Smooth muscle cell (in vitro differentiated cells): ENCODE measurements around the gene HBD. TPM values are rescaled to one million over a fixed set of nuclear protein-coding genes. Genes with fewer than 3 reads are reported as not detected.

Experiments
- DNase-seq: peaks from one replicate; lab custom pipeline; 2025; ENCODE audit not compliant: unreplicated experiment; lab: John Stamatoyannopoulos, UW
- H2AFZ ChIP-seq: fragments of 200-600 bp; sonication (generic); 2 replicates; pipeline ENCODE4 v1.6.0; 2016; ENCODE audit warnings: antibody characterized with exemption, low read depth, mild to moderate bottlenecking
- H3F3A ChIP-seq: fragments of 200-600 bp; sonication (generic); 2 replicates; pipeline ENCODE4 v1.6.0; 2017; ENCODE audit warnings: antibody characterized with exemption, low read depth
- H3K27ac ChIP-seq: fragments of 200-600 bp; sonication (generic); 2 replicates; pipeline ENCODE4 v1.5.1; 2016; ENCODE audit warnings: low read depth, mild to moderate bottlenecking
- H3K27me3 ChIP-seq: fragments of 200-600 bp; sonication (generic); 2 replicates; pipeline ENCODE4 v1.6.1; 2016; ENCODE audit warnings: low read depth, mild to moderate bottlenecking
- H3K36me3 ChIP-seq: fragments of 200-600 bp; sonication (generic); 2 replicates; pipeline ENCODE4 v1.5.1; 2016; ENCODE audit warnings: low read depth
- H3K4me1 ChIP-seq: fragments of 200-600 bp; sonication (generic); 2 replicates; pipeline ENCODE4 v1.5.1; 2016; ENCODE audit warnings: low read depth
- H3K4me2 ChIP-seq: fragments of 200-600 bp; sonication (generic); 2 replicates; pipeline ENCODE4 v1.6.0; 2016; ENCODE audit warnings: mild to moderate bottlenecking
- H3K4me3 ChIP-seq: fragments of 200-600 bp; sonication (generic); 2 replicates; pipeline ENCODE4 v1.5.1; 2016; ENCODE audit warnings: mild to moderate bottlenecking
- H3K79me2 ChIP-seq: fragments of 200-600 bp; sonication (generic); 2 replicates; pipeline ENCODE4 v1.6.0; 2016; ENCODE audit warnings: low read depth, mild to moderate bottlenecking
- H3K9ac ChIP-seq: fragments of 200-600 bp; sonication (generic); 2 replicates; pipeline ENCODE4 v1.6.0; 2016; ENCODE audit warnings: low read depth
- H3K9me3 ChIP-seq: fragments of 200-600 bp; sonication (generic); replicated peaks from 2 replicates; pipeline ENCODE4 v1.5.1; 2016; ENCODE audit warnings: low read depth
- H4K20me1 ChIP-seq: fragments of 200-600 bp; sonication (generic); 2 replicates; pipeline ENCODE4 v1.6.0; 2016; ENCODE audit warnings: low read depth
- CTCF ChIP-seq: fragments of 200-600 bp; sonication (generic); IDR thresholded peaks from 2 replicates; pipeline ENCODE4 v1.5.1; 2017; ENCODE audit warnings: borderline replicate concordance, mild to moderate bottlenecking, antibody characterized with exemption; ENCODE audit not compliant: insufficient read depth, poor library complexity, severe bottlenecking
- WGBS: methylation state at CpG from one replicate; pipeline ENCODE4 v1.1.7; 2016; ENCODE audit warnings: low lambda C conversion rate; 5-methylcytosine and 5-hydroxymethylcytosine counted together
- polyA plus RNA-seq: library from polyadenylated mRNA; unstranded; fragments of >200 nt; fragmentation: Nextera tagmentation; extraction: Ambion mirVana; gene quantifications from 2 replicates; pipeline ENCODE4 v1.2.1, GENCODE V29; 2016
- total RNA-seq: library from RNA; depleted of rRNA; stranded (reverse); fragments of >200 nt; gene quantifications from 2 replicates; pipeline ENCODE4 v1.2.3, GENCODE V29; 2014

The HBD gene
- total and polyA plus RNA-seq, 2 experiments from 2014 or later: not detected

- DNase-seq: no peak
- no peak overlapping the region for H3K27ac ChIP-seq
- no peaks in the 10 kb centered on the region for H3K36me3 ChIP-seq
- no peaks in the 10 kb centered on the region for H3K79me2 ChIP-seq
- 69% methylated on average over 1 of the region's 1 CpG for WGBS
- no peaks in the 10 kb centered on the region for H4K20me1 ChIP-seq
- H3K4me1 ChIP-seq: no peaks in the 10 kb centered on the region
- H3K4me2 ChIP-seq: no peak overlapping the region
- no peak overlapping the region for H2AFZ ChIP-seq
- H3K4me3 ChIP-seq: no peak overlapping the region
- no peaks in the 10 kb centered on the region for H3K27me3 ChIP-seq
- no peak overlapping the region for H3K9ac ChIP-seq
- H3K9me3 ChIP-seq: no peaks in the 10 kb centered on the region
- no peaks in the 10 kb centered on the region for H3F3A ChIP-seq
- TF ChIP-seq CTCF: no peak
Observed at GRCh38 chr11:5229356-5229755, 4.9 kb downstream of the HBD start.

GRCh38 chr11:5228124-5228523 is 6.2 kb downstream of the HBD start:
- Histone ChIP-seq H3K4me2 (no peak overlapping the region), H3K9ac (no peak overlapping the region), H2AFZ (no peak overlapping the region), H3F3A (no peaks in the 10 kb centered on the region), H3K79me2 (no peaks in the 10 kb centered on the region), H4K20me1 (no peaks in the 10 kb centered on the region), H3K27me3 (no peaks in the 10 kb centered on the region), H3K4me1 (no peaks in the 10 kb centered on the region), H3K27ac (no peak overlapping the region), H3K36me3 (no peaks in the 10 kb centered on the region), H3K4me3 (no peak overlapping the region), H3K9me3 (no peaks in the 10 kb centered on the region)
- WGBS: 76% methylated on average over 5 of the region's 5 CpGs
- TF ChIP-seq CTCF: no peak
- no peak for DNase-seq

- Histone ChIP-seq H3K79me2 (no peaks in the 10 kb centered on the region), H3K4me1 (no peaks in the 10 kb centered on the region), H3K36me3 (no peaks in the 10 kb centered on the region), H3K9me3 (no peaks in the 10 kb centered on the region), H3K9ac (no peak overlapping the region), H3F3A (no peaks in the 10 kb centered on the region), H2AFZ (no peak overlapping the region), H3K4me3 (no peak overlapping the region), H3K27ac (no peak overlapping the region), H4K20me1 (no peaks in the 10 kb centered on the region), H3K4me2 (no peak overlapping the region), H3K27me3 (no peaks in the 10 kb centered on the region)
- TF ChIP-seq CTCF: no peak
- WGBS: 62% methylated on average over 1 of the region's 1 CpG
- no peak for DNase-seq
Observed at GRCh38 chr11:5227681-5228080, 6.6 kb downstream of the HBD start.

- no peak within 1 kb of the TSS for H2AFZ ChIP-seq
- TF ChIP-seq CTCF: no peak
- 98% methylated on average over 3 of the region's 3 CpGs for WGBS
Observed at GRCh38 chr11:5226732-5227310, 7.5 kb downstream of the HBD start, which contains the start of gene HBB. TSS of gene HBB (minus strand) at chr11:5227071. CDS start at chr11:5227021, 50 bp downstream.

More at GRCh38 chr11:5226732-5227310, 7.5 kb downstream of the HBD start, which contains the start of gene HBB:
- DNase-seq: no peak
- Histone ChIP-seq H3K9ac (no peak within 1 kb of the TSS), H3F3A (no peaks in the 10 kb centered on the region), H4K20me1 (no peaks in the 10 kb centered on the region), H3K79me2 (no peaks in the 10 kb centered on the region), H3K4me1 (no peaks in the 10 kb centered on the region), H3K36me3 (no peaks in the 10 kb centered on the region), H3K4me2 (no peak within 1 kb of the TSS), H3K9me3 (no peaks in the 10 kb centered on the region), H3K27me3 (no peaks in the 10 kb centered on the region), H3K27ac (no peak within 1 kb of the TSS), H3K4me3 (no peak within 1 kb of the TSS)
